GM18907 (cell line): Measurements from ENCODE around the gene APBB1.

Experiments used
- ATAC-seq: cut with Tn5 transposase; IDR thresholded peaks from one replicate; pipeline ENCODE4 v1.9.1; 2021; ENCODE audit warnings: mild to moderate bottlenecking, moderate library complexity; ENCODE audit not compliant: unreplicated experiment

Gene APBB1

DNA sequence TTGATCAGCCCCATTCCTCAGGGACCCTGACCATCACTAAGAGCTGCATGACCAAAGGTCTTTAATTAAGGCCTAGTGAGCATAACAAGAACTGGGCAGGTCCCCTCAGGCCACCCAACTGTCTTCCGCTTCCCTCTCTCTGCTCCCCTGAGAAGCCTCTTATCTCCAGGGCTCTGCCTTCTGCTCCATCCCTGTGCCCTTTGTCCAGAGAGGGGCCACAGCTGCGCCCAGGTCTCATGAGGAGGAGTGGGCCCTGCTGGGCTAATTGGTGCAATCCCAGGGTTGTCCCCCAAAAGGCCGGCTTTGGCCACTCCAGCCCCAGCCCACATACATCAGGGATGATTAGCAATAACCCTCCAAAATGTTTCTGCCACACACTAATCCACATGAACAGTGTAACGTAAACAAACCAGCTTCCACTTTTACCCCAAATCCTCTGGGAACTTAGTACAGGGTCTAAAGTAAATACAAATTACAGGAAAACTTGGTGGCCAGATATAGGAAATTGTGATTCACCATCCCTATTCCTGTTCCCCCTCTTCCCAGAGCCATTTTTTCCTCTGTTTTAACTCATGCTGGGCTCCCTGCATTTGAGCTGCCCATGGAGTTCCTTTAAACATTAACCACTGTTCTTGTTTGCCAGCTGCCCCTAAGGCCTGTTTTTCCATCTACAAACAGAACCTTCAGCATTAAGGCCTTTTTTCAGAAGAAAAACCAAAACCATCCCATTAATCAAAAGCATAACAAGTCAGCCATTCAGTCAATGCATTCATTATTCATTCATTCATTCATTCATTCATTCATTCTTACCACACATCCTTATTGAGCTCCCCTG, 64.0 kb downstream of the APBB1 start:
- ATAC-seq: no peak

DNA sequence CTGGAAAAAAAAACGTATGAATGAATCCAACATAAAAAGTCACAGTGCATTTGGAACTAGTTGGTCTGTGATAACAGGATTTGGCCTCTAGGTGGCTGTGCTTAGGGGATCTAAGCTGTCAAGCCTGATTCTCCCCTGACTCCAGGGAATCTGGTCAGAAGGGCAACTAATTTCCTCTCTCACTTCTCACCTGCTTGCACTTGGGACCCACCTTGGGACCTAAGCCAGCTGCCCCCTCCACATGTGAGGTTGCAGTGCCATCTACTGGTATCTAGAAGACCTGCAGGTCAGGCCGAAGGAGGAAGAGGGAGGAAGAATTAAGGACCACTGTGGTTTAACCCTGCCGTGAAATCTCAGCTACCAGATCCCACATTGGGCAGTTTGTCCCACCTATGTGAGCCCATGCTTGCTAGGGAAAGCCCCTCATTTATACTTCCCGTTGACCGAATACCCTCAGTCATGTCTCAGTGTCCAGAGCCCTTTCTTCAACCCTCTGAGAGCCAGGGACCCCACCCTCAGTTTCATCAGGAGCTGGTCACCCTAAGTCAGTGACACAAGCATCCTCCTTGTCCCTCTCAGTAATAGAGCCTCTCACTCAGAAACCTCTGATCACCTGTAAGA, 65.4 kb downstream of the APBB1 start:
- peak; percentile 77 for ATAC-seq

DNA sequence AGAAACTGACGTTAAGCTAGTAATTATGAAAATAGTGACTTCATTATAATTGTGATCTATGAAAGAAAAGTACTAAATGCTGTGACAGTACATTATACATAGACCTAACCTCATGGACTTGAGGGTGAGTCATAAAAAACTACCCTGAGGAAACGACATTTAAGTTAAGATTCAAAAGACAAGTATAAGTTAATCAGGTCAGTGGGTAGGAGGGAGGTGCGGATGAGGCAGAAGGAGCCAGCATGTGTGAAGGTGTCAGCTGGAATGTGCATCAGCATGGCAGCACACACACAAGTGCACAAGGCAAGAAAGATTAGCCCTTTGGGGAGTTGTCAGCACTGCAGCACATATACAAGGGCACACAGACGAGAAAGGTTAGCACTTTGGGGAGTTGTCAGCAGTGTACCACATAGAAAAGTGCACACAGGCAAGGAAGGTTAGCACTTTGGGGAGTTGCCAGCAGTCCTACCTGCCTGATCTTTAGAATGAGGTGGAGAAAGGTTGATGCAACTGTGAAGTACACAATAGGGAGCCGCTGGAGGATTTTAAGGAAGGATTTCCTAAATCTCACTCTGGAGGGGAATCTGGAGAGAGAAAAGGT, 67.0 kb downstream of the APBB1 start:
- ATAC-seq: no peak

DNA sequence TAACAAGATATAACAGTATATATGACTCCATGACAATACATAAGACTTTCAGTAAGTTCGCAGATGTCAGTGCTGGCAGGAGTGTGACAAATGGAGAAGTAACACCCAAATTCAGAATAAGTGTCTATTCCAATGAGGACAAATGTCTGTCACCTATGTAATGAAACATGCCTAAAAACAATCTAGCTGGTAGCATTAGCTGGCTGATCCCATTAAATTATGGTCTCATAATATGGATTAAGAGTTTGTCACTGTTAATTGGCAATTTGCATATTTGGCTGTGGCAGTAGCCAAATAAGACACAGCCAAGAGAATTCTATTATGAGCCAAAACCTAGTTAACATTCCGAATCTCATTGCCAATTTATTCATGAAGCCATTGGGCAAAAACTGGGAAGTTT, 68.4 kb downstream of the APBB1 start:
- no peak for ATAC-seq

DNA sequence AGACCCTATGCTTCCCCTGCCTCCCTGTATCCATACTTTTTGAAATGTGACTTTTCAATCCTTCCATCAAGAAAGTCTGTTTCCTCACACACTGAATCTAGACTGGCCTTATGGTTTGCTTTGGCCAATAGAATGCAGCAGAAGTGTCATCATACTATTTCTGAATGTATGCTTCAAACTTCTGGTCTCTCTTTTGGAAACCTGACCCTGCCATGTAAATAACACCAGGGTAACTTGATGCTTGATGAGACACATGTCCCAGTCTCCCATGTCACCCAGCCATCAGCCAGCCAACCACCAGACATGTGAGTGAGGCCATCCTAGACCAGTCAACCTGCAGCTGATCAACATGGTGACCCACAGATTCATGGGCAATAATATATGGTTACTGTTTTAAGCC, 68.9 kb downstream of the APBB1 start:
- no peak for ATAC-seq

DNA sequence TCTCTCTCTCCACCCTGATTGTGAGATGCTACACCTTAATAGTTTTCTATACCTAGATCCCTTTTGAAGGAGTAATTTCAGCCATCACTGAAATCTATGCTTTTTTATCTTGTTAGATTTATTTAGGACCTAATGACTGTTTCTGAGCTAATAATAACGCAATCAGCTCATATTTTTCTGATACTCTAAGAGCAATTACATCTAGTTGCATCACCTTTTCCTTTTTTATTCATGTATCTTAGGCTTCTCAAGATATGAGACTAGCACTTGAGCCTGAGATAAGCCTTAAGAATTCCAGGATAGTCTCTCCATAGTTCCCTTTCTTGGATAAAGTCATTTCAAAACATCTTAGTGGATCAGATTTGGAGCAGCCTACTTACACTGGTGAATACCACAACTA, 73.5 kb downstream of the APBB1 start:
- no peak for ATAC-seq
